IMR-90 (cell line): ENCODE data around the gene BCL2L1.

Experiments used
- CEBPB ChIP-seq: IDR thresholded peaks from 2 replicates; pipeline ENCODE4 v1.6.1; 2012; ENCODE audit warnings: low read depth, low read length, improper control_type of control experiment
- CTCF ChIP-seq: conservative IDR thresholded peaks from 2 replicates; pipeline ENCODE4 v1.5.1; 2012; ENCODE audit warnings: mild to moderate bottlenecking, low read depth, low read length, improper control_type of control experiment
- NFE2L2 ChIP-seq: fragments of 150-350 bp; IDR thresholded peaks from 2 replicates; pipeline ENCODE4 v1.6.1; 2016; ENCODE audit warnings: low read depth, mild to moderate bottlenecking, low read length
- POLR2A ChIP-seq: IDR thresholded peaks from 2 replicates; pipeline ENCODE4 v1.6.1; 2012; ENCODE audit warnings: mild to moderate bottlenecking, low read depth, low read length
- TF ChIP-seq, protein P1 (sequence below): fragments of 150-350 bp; IDR thresholded peaks from 2 replicates; pipeline ENCODE4 v1.6.1; 2016; ENCODE audit warnings: low read depth, mild to moderate bottlenecking, low read length, moderate library complexity, borderline replicate concordance

DNA sequence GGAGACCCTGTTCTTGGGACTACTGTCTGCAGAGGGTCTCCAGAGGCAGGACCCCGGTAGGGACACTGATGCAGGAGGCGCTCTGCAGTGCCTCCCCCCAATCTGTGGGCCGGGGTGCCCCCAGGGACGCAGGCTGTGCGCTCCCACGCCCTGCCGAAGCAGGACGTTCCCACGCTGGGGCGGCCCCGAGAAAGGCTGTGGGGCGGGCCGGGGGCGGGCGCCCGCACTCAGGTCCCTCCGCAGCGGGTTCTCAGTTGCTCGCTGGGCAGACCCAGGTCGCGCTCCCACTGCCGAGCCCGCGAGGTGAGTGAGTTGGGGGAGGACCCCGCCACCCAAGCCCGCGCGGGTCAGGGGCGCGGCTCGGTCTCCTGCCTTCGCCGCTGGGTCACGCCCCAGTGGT lies 85.0 kb downstream of the BCL2L1 start, which contains the start of gene COX4I2:
- TF ChIP-seq NFE2L2 = no peak
- TF ChIP-seq CTCF = no peak
- no peak for TF ChIP-seq POLR2A
- TF ChIP-seq, protein P1, sequence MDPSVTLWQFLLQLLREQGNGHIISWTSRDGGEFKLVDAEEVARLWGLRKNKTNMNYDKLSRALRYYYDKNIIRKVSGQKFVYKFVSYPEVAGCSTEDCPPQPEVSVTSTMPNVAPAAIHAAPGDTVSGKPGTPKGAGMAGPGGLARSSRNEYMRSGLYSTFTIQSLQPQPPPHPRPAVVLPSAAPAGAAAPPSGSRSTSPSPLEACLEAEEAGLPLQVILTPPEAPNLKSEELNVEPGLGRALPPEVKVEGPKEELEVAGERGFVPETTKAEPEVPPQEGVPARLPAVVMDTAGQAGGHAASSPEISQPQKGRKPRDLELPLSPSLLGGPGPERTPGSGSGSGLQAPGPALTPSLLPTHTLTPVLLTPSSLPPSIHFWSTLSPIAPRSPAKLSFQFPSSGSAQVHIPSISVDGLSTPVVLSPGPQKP = no peak
- no peak for TF ChIP-seq CEBPB
